ENCODE data around the gene PLCB1. TPM values are rescaled to one million over a fixed set of nuclear protein-coding genes. Genes with fewer than 3 reads are reported as not detected.

PLCB1 gene
- total RNA-seq, 1 donor from 2014 or later = 10.8 TPM

DNA sequence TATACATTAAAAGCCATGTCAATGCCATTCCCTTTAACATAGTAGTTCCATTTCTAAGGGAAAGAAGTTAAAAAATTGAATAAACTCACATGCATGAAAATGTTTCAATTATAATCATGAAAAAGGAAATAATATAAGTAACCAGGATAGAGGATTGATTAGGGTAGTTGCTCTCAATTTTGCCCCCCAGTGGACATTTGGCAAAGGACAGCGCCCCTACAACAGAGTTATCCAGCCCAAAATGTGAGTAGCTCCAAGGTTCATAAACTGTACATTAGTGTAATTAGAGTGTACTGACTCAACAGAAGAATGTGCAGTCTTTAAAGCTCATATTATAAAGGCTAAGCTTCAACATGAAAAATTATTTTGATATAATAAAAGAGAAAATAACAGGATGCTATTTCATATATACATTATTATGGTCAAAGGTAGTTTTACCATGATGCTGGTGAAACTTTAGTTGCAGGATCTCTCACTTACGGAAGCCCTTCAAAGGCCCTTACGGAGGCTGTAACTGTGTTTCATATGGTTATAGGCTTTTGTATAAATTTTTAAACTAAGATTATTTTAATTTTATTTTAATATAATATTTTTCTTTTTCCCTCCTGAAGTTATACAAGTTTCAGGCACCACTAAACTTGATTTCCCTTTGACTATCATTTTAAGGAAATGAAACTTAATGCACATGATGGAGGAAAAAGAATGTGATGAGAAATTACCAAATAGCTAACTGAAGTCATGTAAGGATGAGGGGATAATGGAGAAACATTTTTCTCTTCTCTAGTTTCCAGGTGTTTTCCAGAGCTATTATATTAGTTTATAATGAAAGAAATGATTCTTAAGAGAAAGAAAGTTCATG lies 403.6 kb downstream of the PLCB1 start:
- no peaks in the 10 kb centered on the region for H3K27me3 Mint-ChIP-seq (ENCODE audit: low read depth)
- no peak for DNase-seq (ENCODE audit: low spot score)
- peak; percentile 78 for TF ChIP-seq CTCF (IDR thresholded peaks at IDR 0.05)
- no peak overlapping the region for H3K27ac Mint-ChIP-seq (ENCODE audit: unreplicated experiment)
- peaks cover 12% of the 10 kb centered on the region for H3K4me1 Mint-ChIP-seq (ENCODE audit: low read depth)
- no peaks in the 10 kb centered on the region for H3K36me3 Mint-ChIP-seq (ENCODE audit: low read depth)
- H3K4me3 Mint-ChIP-seq (ENCODE audit: unreplicated experiment) = no peak overlapping the region
- no peaks in the 10 kb centered on the region for H3K9me3 Mint-ChIP-seq (ENCODE audit: low read depth)

DNA sequence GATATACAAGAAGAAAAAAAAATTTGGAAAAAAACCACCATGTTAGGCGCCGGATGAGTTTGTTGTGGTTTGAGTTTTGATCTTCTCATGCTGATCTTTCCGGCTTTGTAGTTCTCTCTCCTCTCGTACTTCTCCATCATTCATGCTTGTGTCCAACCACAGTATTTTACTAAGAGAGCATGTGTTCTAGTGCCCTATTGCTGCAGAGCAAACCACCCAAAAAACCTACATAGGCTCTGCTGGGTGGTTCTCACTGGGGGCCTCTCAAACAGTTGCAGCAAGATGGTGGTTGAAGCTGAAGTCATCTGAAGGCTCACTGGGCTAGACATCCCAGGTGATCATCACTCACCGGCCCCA lies 404.2 kb downstream of the PLCB1 start:
- H3K9me3 Mint-ChIP-seq (ENCODE audit: low read depth) = no peaks in the 10 kb centered on the region
- no peak for TF ChIP-seq CTCF (IDR thresholded peaks at IDR 0.05)
- no peak overlapping the region for H3K4me3 Mint-ChIP-seq (ENCODE audit: unreplicated experiment)
- no peaks in the 10 kb centered on the region for H3K27me3 Mint-ChIP-seq (ENCODE audit: low read depth)
- peaks cover 12% of the 10 kb centered on the region for H3K4me1 Mint-ChIP-seq (ENCODE audit: low read depth)
- H3K27ac Mint-ChIP-seq (ENCODE audit: unreplicated experiment) = no peak overlapping the region
- H3K36me3 Mint-ChIP-seq (ENCODE audit: low read depth) = no peaks in the 10 kb centered on the region
- no peak for DNase-seq (ENCODE audit: low spot score)

DNA sequence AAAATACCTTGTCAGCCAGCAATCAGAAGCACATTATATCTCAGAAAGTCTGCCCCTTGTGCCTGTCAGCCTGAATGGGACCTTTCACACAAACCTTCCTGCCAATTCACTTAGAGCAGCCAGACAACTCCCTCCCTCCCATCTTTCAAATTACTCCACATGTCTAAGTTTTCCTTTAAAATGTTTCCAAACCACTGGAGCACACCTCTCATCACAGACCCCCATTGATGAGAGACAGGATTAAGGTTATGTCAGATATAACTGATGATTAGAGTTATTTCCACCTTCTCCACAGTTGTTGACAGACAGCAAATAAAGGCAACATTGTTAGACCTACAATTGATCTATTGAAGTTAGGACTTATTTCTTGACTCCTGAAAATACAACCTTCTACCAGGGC lies 408.4 kb downstream of the PLCB1 start:
- peaks cover 13% of the 10 kb centered on the region for H3K4me1 Mint-ChIP-seq (ENCODE audit: low read depth)
- DNase-seq (ENCODE audit: low spot score) = no peak
- TF ChIP-seq CTCF (IDR thresholded peaks at IDR 0.05) = no peak
- H3K27me3 Mint-ChIP-seq (ENCODE audit: low read depth) = no peaks in the 10 kb centered on the region
- H3K4me3 Mint-ChIP-seq (ENCODE audit: unreplicated experiment) = no peak overlapping the region
- no peak overlapping the region for H3K27ac Mint-ChIP-seq (ENCODE audit: unreplicated experiment)
- no peaks in the 10 kb centered on the region for H3K9me3 Mint-ChIP-seq (ENCODE audit: low read depth)
- no peaks in the 10 kb centered on the region for H3K36me3 Mint-ChIP-seq (ENCODE audit: low read depth)

DNA sequence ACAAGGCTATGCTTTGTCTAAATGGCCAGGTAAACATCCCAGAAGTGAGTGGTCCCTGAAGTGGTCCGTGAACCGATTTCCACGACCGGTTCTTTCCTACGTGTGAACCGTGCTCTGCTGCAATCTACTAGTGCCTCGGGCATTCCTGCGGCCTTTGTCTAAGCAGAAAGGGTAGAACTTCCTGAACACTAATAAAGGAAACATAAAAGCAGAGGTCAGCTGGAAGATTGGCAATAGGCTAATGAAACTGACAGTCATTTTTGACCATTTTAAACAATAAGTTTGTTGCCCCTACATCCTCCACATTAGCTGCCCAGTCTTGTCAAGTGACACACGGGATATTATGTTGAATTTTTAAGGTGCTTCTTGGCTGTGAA lies 410.0 kb downstream of the PLCB1 start:
- no peak for TF ChIP-seq CTCF (IDR thresholded peaks at IDR 0.05)
- Mint-ChIP-seq H3K4me3 (ENCODE audit: unreplicated experiment) (no peak overlapping the region), H3K4me1 (ENCODE audit: low read depth) (peaks cover 12% of the 10 kb centered on the region), H3K27ac (ENCODE audit: unreplicated experiment) (no peak overlapping the region), H3K9me3 (ENCODE audit: low read depth) (no peaks in the 10 kb centered on the region), H3K27me3 (ENCODE audit: low read depth) (no peaks in the 10 kb centered on the region), H3K36me3 (ENCODE audit: low read depth) (no peaks in the 10 kb centered on the region)
- no peak for DNase-seq (ENCODE audit: low spot score)

- Mint-ChIP-seq H3K27ac (ENCODE audit: unreplicated experiment) (no peak overlapping the region), H3K36me3 (ENCODE audit: low read depth) (no peaks in the 10 kb centered on the region), H3K27me3 (ENCODE audit: low read depth) (no peaks in the 10 kb centered on the region), H3K4me3 (ENCODE audit: unreplicated experiment) (no peak overlapping the region), H3K9me3 (ENCODE audit: low read depth) (no peaks in the 10 kb centered on the region), H3K4me1 (ENCODE audit: low read depth) (peaks cover 12% of the 10 kb centered on the region)
- no peak for DNase-seq (ENCODE audit: low spot score)
- no peak for TF ChIP-seq CTCF (IDR thresholded peaks at IDR 0.05)
Observed at GRCh38 chr20:8545212-8545611, 413.1 kb downstream of the PLCB1 start.

Data from chondrocyte (in vitro differentiated cells).